Right lobe of liver (tissue), 6 donors: Measurements from ENCODE around the gene BLM. TPM values are rescaled to one million over a fixed set of nuclear protein-coding genes. Genes with fewer than 3 reads are reported as not detected.
"Not testable (repeated sequence)": the region's sequence is repeated elsewhere in the genome, so short reads cannot be mapped to it uniquely, and the experiment has no call there.

Experiments
- ATAC-seq, 4 donors: fragments of 200-7000 bp; cut with Tn5 transposase; one replicate each; pipeline ENCODE4 v1.9.1; 2020; ENCODE audit warnings: mild to moderate bottlenecking in 4 of 4, moderate library complexity in 4 of 4
- DNase-seq, 3 donors: peaks; one replicate each; pipeline ENCODE4 v3.0.0-alpha.2; 2020
- H3K27ac ChIP-seq, 3 donors: fragments of 200-600 bp; one replicate each; pipeline ENCODE4 v1.8.0; 2022
- H3K27me3 ChIP-seq, 2 donors: fragments of 200-600 bp; one replicate each; pipeline ENCODE4 v1.8.0; 2022
- H3K36me3 ChIP-seq, 4 donors: fragments of 200-600 bp; sonication (generic) in 1 of 4; one replicate each; pipeline versions ENCODE4 v1.5.1 to v1.8.0; 2017 to 2022; ENCODE audit warnings: control low read depth in 1 of 4
- H3K4me1 ChIP-seq, 4 donors: fragments of 200-600 bp; sonication (generic) in 1 of 4; one replicate each; pipeline versions ENCODE4 v1.5.1 to v1.8.0; 2017 to 2022; ENCODE audit warnings: control low read depth in 1 of 4
- H3K4me3 ChIP-seq, 3 donors: fragments of 200-600 bp; one replicate each; pipeline ENCODE4 v1.8.0; 2022
- H3K9me3 ChIP-seq, 4 donors: fragments of 200-600 bp; sonication (generic) in 1 of 4; one replicate each; pipeline versions ENCODE4 v1.5.1 to v1.8.0; 2017 to 2022; ENCODE audit warnings: control low read depth in 1 of 4
- CTCF ChIP-seq, 4 donors: fragments of 200-600 bp in 3 of 4; fragments of 450-650 bp in 1 of 4; IDR thresholded peaks; one replicate each; pipeline versions ENCODE4 v1.5.1 to v1.8.0; 2016 to 2022; ENCODE audit warnings: antibody characterized with exemption in 4 of 4, mild to moderate bottlenecking in 2 of 4
- POLR2A ChIP-seq: fragments of 450-650 bp; IDR thresholded peaks from one replicate; pipeline ENCODE4 v1.6.1; 2017; ENCODE audit warnings: antibody characterized with exemption, mild to moderate bottlenecking
- WGBS: methylation state at CpG from one replicate; pipeline ENCODE4 v1.1.6; 2018; ENCODE audit warnings: low coverage, low lambda C conversion rate; ENCODE audit not compliant: insufficient coverage; ENCODE audit errors: missing lambda C conversion rate; 5-methylcytosine and 5-hydroxymethylcytosine counted together
- intact Hi-C, 2 donors: fragments of 100-400 bp; cut with DNase I; formaldehyde crosslinking; loops; one replicate each; pipeline versions ENCODE4 v1.11.2 to v1.14.1; 2022
- total RNA-seq, 6 experiments: library from RNA; depleted of rRNA in 2 of 6; stranded (reverse); fragments of >200 nt in 2 of 6; fragmentation: NEBNext Ultra II Directional in 3 of 6; extraction: Animal tissue kit (Norgen Biotek cat#: 25700) in 3 of 6; gene quantifications; one replicate each; pipeline versions ENCODE4 v1.1.0 to v1.2.4, GENCODE V29; 2016 to 2023
- donor health status: DM: no; HTN: yes; CAD: no.
- donor health status: DM: no; HTN: no; CAD: no.
- donor health status: DM: no; HTN: no; CAD: no.
- donor health status: DM: no; HTN: yes; CAD: no.
- donor health status: DM: no; HTN: yes; CAD: no.

The BLM gene
- total RNA-seq, 6 experiments from 2014 or later, result 0.20 to 2.3 (median 0.45) TPM

GRCh38 chr15:90845201-90845949, 128.2 kb downstream of the BLM start:
- Histone ChIP-seq H3K4me3 (no peak overlapping the region), H3K9me3 (no peaks in the 10 kb centered on the region), H3K36me3 (no peaks in the 10 kb centered on the region), H3K27me3 (no peaks in the 10 kb centered on the region), H3K27ac (no peak overlapping the region), H3K4me1 (no peaks in the 10 kb centered on the region)
- intact Hi-C loops, result no loop called here
- 27% methylated on average over 3 of the region's 9 CpGs for WGBS
- no peak for TF ChIP-seq CTCF (IDR thresholded peaks at IDR 0.05)
- TF ChIP-seq POLR2A, result no peak
- peak; percentile 45 to 71 (median 60) for ATAC-seq
- no peak for DNase-seq

GRCh38 chr15:90849424-90849823, 132.3 kb downstream of the BLM start:
- DNase-seq, H3K4me3 ChIP-seq, H3K4me1 ChIP-seq, ATAC-seq, H3K27me3 ChIP-seq, H3K9me3 ChIP-seq, H3K27ac ChIP-seq, H3K36me3 ChIP-seq, intact Hi-C loops: not testable (repeated sequence)
- WGBS, result 83% methylated on average over 1 of the region's 1 CpG

GRCh38 chr15:90851114-90851513, 134.0 kb downstream of the BLM start:
- Histone ChIP-seq H3K27me3 (no peaks in the 10 kb centered on the region), H3K36me3 (no peaks in the 10 kb centered on the region), H3K4me3 (no peak overlapping the region), H3K27ac (no peak overlapping the region), H3K4me1 (no peaks in the 10 kb centered on the region), H3K9me3 (no peaks in the 10 kb centered on the region)
- ATAC-seq (no peak), DNase-seq (no peak)
- WGBS, result 83% methylated on average over 1 of the region's 6 CpGs
- intact Hi-C loops, result no loop called here
- TF ChIP-seq CTCF (IDR thresholded peaks at IDR 0.05) (no peak), POLR2A (no peak)

GRCh38 chr15:90851940-90852339, 134.8 kb downstream of the BLM start:
- H3K4me3 ChIP-seq, result no peak overlapping the region
- TF ChIP-seq POLR2A, result no peak
- TF ChIP-seq CTCF (IDR thresholded peaks at IDR 0.05), result no peak
- no peaks in the 10 kb centered on the region for H3K4me1 ChIP-seq
- H3K36me3 ChIP-seq, result no peaks in the 10 kb centered on the region
- no peaks in the 10 kb centered on the region for H3K9me3 ChIP-seq
- no peak for ATAC-seq
- no peak overlapping the region for H3K27ac ChIP-seq
- intact Hi-C loops, result no loop called here
- H3K27me3 ChIP-seq, result no peaks in the 10 kb centered on the region
- WGBS, result 86% methylated on average over 3 of the region's 5 CpGs
- DNase-seq, result no peak

GRCh38 chr15:90855139-90855538, 138.0 kb downstream of the BLM start:
- ATAC-seq (no peak), DNase-seq (no peak)
- Histone ChIP-seq H3K4me1 (peaks cover 0 to 18% (median 6%) of the 10 kb centered on the region in 4 donors), H3K36me3 (no peaks in the 10 kb centered on the region), H3K9me3 (no peaks in the 10 kb centered on the region), H3K4me3 (no peak overlapping the region), H3K27me3 (no peaks in the 10 kb centered on the region), H3K27ac (no peak overlapping the region)
- intact Hi-C loops, result no loop called here
- TF ChIP-seq POLR2A (no peak), CTCF (IDR thresholded peaks at IDR 0.05) (no peak)
- WGBS, result no CpG with 5 or more reads among the region's 9 CpGs
